Transverse colon (tissue), 4 donors: ENCODE measurements around the gene CHRM5. TPM values are rescaled to one million over a fixed set of nuclear protein-coding genes. Genes with fewer than 3 reads are reported as not detected.
A peak's percentile ranks its signal among the peaks of the same experiment; 100 is the strongest.

ENCODE experiments used
- DNase-seq: peaks from one replicate; pipeline ENCODE4 v3.0.0-alpha.2; 2019
- H3K27ac ChIP-seq, 4 donors: fragments of 200-600 bp; sonication (generic); 2 replicates each; pipeline ENCODE4 v1.5.1; 2016 to 2018; ENCODE audit warnings: inconsistent platforms in 4 of 4
- H3K27me3 ChIP-seq: fragments of 200-600 bp; sonication (generic); 2 replicates; pipeline ENCODE4 v1.5.1; 2017; ENCODE audit warnings: inconsistent platforms
- H3K36me3 ChIP-seq, 4 donors: fragments of 200-600 bp; sonication (generic); 2 replicates each; pipeline ENCODE4 v1.5.1; 2017 to 2019; ENCODE audit warnings: inconsistent platforms in 4 of 4
- H3K4me1 ChIP-seq, 4 donors: fragments of 200-600 bp; sonication (generic); 2 replicates each; pipeline ENCODE4 v1.5.1; 2017 to 2020; ENCODE audit warnings: inconsistent platforms in 4 of 4
- H3K4me3 ChIP-seq, 4 donors: fragments of 200-600 bp; sonication (generic); 1 replicate in 1 of 4; 2 replicates in 3 of 4; pipeline versions ENCODE4 v1.5.1 to v1.6.1; 2017 to 2019; ENCODE audit warnings: inconsistent platforms in 4 of 4
- H3K9me3 ChIP-seq, 2 donors: fragments of 200-600 bp; sonication (generic); 2 replicates each; pipeline ENCODE4 v1.5.1; 2017 to 2019; ENCODE audit warnings: inconsistent platforms in 2 of 2
- EP300 ChIP-seq: sonication (generic); formaldehyde crosslinking; IDR thresholded peaks from one replicate; pipeline ENCODE4 v1.6.1; 2017; ENCODE audit warnings: antibody characterized with exemption, low read depth
- POLR2A ChIP-seq: fragments of 450-650 bp; IDR thresholded peaks from one replicate; pipeline ENCODE4 v1.6.1; 2016; ENCODE audit warnings: antibody characterized with exemption, mild to moderate bottlenecking, moderate library complexity
- POLR2AphosphoS5 ChIP-seq, 3 donors: sonication (generic); formaldehyde crosslinking; IDR thresholded peaks; one replicate each; pipeline ENCODE4 v1.6.1; 2016; ENCODE audit warnings: antibody characterized with exemption in 3 of 3
- WGBS, 2 donors: methylation state at CpG; one replicate each; pipeline ENCODE4 v1.1.5; 2018; ENCODE audit warnings: low coverage in 1 of 2; 5-methylcytosine and 5-hydroxymethylcytosine counted together
- in situ Hi-C, 4 donors: fragments of 200-750 bp; cut with MboI; loops; one replicate each; pipeline versions ENCODE4 v1.15.0 to v1.15.1; 2017; ENCODE audit warnings: low sequenced_read_pairs in 3 of 4, low pct_ligation_motif_present in 1 of 4, low pct_unique_long_range_greater_than_20kb in 1 of 4
- intact Hi-C: fragments of 100-400 bp; cut with DNase I; formaldehyde crosslinking; loops from one replicate; pipeline ENCODE4 v1.15.1; 2023; ENCODE audit warnings: low total_unique reads
- total RNA-seq, 4 donors: library from RNA; depleted of rRNA; stranded (reverse); fragments of >200 nt; gene quantifications; one replicate each; pipeline ENCODE4 v1.1.0, GENCODE V29; 2016
- TF ChIP-seq, protein P1 (sequence below), 5 experiments: fragments of 200-600 bp in 3 of 5; fragments of 450-650 bp in 2 of 5; sonication (generic) in 3 of 5; IDR thresholded peaks; 1 replicate in 2 of 5; 2 replicates in 3 of 5; pipeline ENCODE4 v1.5.1; 2016 to 2017; ENCODE audit warnings: antibody characterized with exemption in 5 of 5, inconsistent platforms in 3 of 5, mild to moderate bottlenecking in 2 of 5, moderate library complexity in 1 of 5

The CHRM5 gene
- total RNA-seq, 4 donors from 2014 or later = not detected

DNA sequence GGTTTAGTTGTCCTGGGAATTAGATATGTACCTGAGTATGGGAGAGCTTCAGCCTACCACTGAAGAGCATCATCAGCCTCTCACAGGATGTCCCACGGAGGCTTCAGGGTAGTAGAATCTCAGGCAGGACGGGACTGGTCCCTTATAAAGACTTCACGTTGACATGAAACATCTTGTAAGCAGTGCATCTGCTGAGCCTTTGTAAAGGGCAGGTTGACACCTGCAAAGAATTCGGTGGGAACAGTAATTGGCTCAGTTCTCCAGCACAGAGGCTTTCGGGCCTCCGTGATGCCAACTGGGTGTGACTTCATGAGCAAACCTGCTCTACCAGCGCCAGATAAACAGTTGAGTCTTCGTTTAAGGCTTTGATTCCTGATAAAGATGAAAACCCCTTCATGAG is 97.6 kb downstream of the CHRM5 start:
- H3K27ac ChIP-seq = no peak overlapping the region
- intact Hi-C loops = no loop called here

DNA sequence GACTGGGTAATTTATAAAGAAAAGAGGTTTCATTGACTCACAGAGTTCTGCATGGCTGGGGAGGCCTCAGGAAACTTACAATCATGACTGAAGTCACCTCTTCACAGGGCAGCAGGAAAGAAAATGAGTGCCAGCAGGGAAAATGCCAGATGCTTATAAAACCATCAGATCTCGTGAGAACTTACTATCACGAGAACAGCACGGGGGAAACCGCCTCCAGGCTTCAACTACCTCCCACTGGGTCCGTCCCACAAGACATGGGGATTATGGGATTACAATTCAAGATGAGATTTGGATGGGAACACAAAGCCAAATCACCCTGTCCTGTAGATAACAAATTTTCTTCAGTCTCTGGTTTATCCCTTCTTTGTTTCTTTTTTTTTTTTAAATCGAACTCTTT is 101.7 kb downstream of the CHRM5 start:
- no peaks in the 10 kb centered on the region for H3K36me3 ChIP-seq
- intact Hi-C loops = no loop called here
- no peaks in the 10 kb centered on the region for H3K27me3 ChIP-seq
- H3K9me3 ChIP-seq = no peaks in the 10 kb centered on the region
- H3K4me3 ChIP-seq = no peak overlapping the region
- 78 to 100% methylated on average over 1 to 6 of the region's 6 CpGs for WGBS, 2 donors
- no peak for DNase-seq
- H3K4me1 ChIP-seq = no peaks in the 10 kb centered on the region
- H3K27ac ChIP-seq = no peak overlapping the region
- in situ Hi-C loops = loop anchor here in 2 of 4 donors (25.0 kb wide), 2 partner anchors 142 to 517 kb away; partner anchors contain the start of genes GOLGA8B (in 1 of the 2) and KATNBL1 (in 1 of the 2)
- TF ChIP-seq, protein P1, sequence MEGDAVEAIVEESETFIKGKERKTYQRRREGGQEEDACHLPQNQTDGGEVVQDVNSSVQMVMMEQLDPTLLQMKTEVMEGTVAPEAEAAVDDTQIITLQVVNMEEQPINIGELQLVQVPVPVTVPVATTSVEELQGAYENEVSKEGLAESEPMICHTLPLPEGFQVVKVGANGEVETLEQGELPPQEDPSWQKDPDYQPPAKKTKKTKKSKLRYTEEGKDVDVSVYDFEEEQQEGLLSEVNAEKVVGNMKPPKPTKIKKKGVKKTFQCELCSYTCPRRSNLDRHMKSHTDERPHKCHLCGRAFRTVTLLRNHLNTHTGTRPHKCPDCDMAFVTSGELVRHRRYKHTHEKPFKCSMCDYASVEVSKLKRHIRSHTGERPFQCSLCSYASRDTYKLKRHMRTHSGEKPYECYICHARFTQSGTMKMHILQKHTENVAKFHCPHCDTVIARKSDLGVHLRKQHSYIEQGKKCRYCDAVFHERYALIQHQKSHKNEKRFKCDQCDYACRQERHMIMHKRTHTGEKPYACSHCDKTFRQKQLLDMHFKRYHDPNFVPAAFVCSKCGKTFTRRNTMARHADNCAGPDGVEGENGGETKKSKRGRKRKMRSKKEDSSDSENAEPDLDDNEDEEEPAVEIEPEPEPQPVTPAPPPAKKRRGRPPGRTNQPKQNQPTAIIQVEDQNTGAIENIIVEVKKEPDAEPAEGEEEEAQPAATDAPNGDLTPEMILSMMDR (IDR thresholded peaks at IDR 0.05) = no peak
- TF ChIP-seq POLR2A (no peak), POLR2AphosphoS5 (IDR thresholded peaks at IDR 0.05) (no peak)

More for the DNA sequence above, 97.6 kb downstream of the CHRM5 start:
- DNase-seq = no peak
- TF ChIP-seq EP300 (no peak), POLR2A (no peak), POLR2AphosphoS5 (IDR thresholded peaks at IDR 0.05) (no peak)
- TF ChIP-seq, protein P1 (IDR thresholded peaks at IDR 0.05) = no peak
- Histone ChIP-seq H3K4me1 (peaks cover 0 to 6% (median 0%) of the 10 kb centered on the region in 4 donors), H3K27me3 (no peaks in the 10 kb centered on the region), H3K9me3 (no peaks in the 10 kb centered on the region), H3K4me3 (no peak overlapping the region), H3K36me3 (no peaks in the 10 kb centered on the region)
- 82% methylated on average over 8 of the region's 8 CpGs; no CpG with 5 or more reads in 1 of the 2 donors for WGBS, 2 donors
- in situ Hi-C loops = loop anchor here in 3 of 4 donors (10.0 to 25.0 kb wide), 3 partner anchors 146 to 521 kb away; partner anchors contain the start of genes KATNBL1 (in 3 of the 3) and GOLGA8B (in 1 of the 3)

DNA sequence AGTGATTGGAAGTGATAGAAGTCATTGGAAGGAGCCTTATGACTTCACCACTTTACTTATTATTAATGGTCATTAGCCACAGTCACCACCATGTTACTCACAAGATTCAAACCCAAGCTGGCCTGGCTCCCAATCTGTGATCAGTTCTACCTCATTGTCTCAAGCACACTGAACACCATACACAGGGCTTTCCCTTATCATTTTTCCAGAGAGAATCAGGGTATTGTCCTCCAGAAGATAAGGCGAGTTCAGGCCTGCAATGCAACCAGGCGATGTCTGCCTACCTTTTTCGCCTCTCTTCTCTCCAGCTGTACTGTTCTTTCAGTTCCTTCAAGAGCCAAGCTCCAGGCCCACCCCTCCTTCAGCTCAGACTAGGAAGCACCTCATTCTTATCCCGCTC is 108.5 kb downstream of the CHRM5 start:
- 94 to 100% methylated on average over 4 of the region's 4 CpGs for WGBS, 2 donors
- Histone ChIP-seq H3K4me3 (no peak overlapping the region), H3K9me3 (no peaks in the 10 kb centered on the region), H3K4me1 (peaks cover 0 to 11% (median 0%) of the 10 kb centered on the region in 4 donors), H3K36me3 (no peaks in the 10 kb centered on the region), H3K27ac (no peak overlapping the region), H3K27me3 (no peaks in the 10 kb centered on the region)
- intact Hi-C loops = no loop called here
- TF ChIP-seq EP300 = no peak
- TF ChIP-seq, protein P1 (IDR thresholded peaks at IDR 0.05) = no peak
- no peak for TF ChIP-seq POLR2AphosphoS5 (IDR thresholded peaks at IDR 0.05)
- no peak for TF ChIP-seq POLR2A
- no peak for DNase-seq
- in situ Hi-C loops = loop anchor here in 3 of 4 donors (25.0 kb wide), 3 partner anchors 261 to 511 kb away; partner anchors contain the start of genes LPCAT4 (in 2 of the 3), GOLGA8B (in 1 of the 3), NOP10 (in 1 of the 3) and NUTM1 (in 1 of the 3)

DNA sequence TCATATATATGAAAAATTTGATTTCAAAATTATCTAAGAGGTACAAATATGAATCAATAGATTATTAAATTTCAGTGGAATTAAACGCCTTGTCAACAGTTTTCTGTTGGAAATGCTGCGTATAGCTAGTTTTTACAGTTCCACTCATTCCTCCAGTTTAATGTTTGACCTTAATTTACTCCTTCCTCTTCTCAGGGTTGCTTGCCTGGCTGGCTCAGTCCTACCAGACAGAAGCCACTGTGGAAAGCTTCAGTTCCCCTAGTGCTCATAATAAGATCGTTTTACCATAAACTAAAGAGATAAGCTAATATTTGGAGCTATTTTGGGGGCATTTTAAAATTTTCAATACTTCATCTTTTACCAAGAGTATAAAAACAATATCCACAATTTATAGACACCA is 110.6 kb downstream of the CHRM5 start:
- no peak for DNase-seq
- no peak overlapping the region for H3K4me3 ChIP-seq
- TF ChIP-seq POLR2A (no peak), EP300 (no peak)
- H3K4me1 ChIP-seq = peaks cover 0 to 16% (median 0%) of the 10 kb centered on the region in 4 donors
- H3K27ac ChIP-seq = peak overlapping the region in 2 of 4 donors; percentile 75 to 76
- no peaks in the 10 kb centered on the region for H3K36me3 ChIP-seq
- intact Hi-C loops (no loop called here), in situ Hi-C loops (loop anchor here in 3 of 4 donors (25.0 kb wide), 3 partner anchors 258 to 508 kb away; partner anchors contain the start of genes LPCAT4 (in 2 of the 3), GOLGA8B (in 1 of the 3), NOP10 (in 1 of the 3) and NUTM1 (in 1 of the 3))
- H3K9me3 ChIP-seq = no peaks in the 10 kb centered on the region
- WGBS, 2 donors = 50 to 64% methylated on average over 3 of the region's 3 CpGs
- no peaks in the 10 kb centered on the region for H3K27me3 ChIP-seq
